ENCODE results near the gene SYTL3. TPM values are rescaled to one million over a fixed set of nuclear protein-coding genes. Genes with fewer than 3 reads are reported as not detected.

Gene SYTL3
- total RNA-seq, 4 donors from 2014 or later = 2.8 to 5.1 (median 3.4) TPM

DNA sequence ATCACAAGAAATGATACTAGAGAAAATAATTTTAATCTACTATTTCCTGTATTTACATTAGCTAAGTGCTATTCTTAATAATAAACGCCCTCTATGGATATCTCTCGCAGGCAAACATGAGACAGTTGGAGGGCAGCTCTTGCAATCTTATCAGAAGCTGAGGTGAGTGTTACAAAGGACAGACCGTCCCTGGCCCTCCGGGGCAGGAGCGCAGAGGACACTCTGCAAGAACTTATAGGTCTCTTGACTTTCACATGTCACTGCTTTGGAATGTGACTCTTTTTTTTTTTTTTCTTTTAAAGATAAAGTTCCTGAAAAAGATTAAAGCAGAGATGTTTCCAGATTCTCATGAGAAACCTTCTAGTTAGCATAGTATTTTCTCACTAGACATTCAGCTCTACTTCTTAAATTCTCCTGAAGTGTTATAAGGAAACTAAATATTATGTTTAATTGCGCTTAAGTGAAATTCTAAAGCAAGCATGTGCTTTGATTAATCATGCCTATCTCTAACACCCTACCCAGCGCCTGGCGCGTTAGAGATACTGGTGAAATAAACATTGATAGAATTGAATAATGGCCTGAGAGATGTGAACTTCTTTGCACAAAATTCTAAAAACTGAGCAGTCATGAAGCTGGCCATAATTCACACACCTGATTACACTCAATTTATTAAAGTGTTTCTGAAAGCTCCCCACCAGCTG is 57.4 kb downstream of the SYTL3 start:
- no peak for DNase-seq (ENCODE audit: low spot score in 2 of 2)
- Histone ChIP-seq H3K4me3 (no peak overlapping the region), H3K9me3 (no peaks in the 10 kb centered on the region), H3K36me3 (no peaks in the 10 kb centered on the region), H3K27ac (no peak overlapping the region), H3K4me1 (peaks cover 40% of the 10 kb centered on the region), H3K27me3 (no peaks in the 10 kb centered on the region)
- WGBS = 43% methylated on average over 9 of the region's 9 CpGs
- TF ChIP-seq EP300 (IDR thresholded peaks at IDR 0.05) (peak; percentile 56), POLR2AphosphoS5 (IDR thresholded peaks at IDR 0.05) (no peak), CTCF (IDR thresholded peaks at IDR 0.05) (no peak)

DNA sequence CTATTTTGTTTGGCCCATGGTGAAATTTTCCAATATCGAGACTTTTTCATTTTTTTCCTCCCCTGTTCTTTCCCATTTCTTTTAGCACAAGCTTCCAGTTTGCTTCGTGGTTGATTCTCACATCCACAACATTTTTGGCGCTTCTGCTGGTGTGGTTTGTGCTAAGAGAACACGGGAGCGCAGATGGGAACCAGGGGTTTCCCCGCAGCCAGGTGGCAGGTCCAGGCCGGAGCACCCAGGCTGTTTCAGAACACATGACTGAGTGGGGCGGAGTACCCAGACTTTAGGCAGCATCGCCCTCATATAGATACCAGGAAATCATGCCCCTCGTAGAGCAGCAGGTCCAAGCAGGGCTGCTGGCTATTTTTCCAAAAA is 58.0 kb downstream of the SYTL3 start:
- DNase-seq (ENCODE audit: low spot score in 2 of 2) = no peak
- no peak overlapping the region for H3K27ac ChIP-seq
- peaks cover 40% of the 10 kb centered on the region for H3K4me1 ChIP-seq
- no peaks in the 10 kb centered on the region for H3K36me3 ChIP-seq
- no peaks in the 10 kb centered on the region for H3K9me3 ChIP-seq
- WGBS = 49% methylated on average over 10 of the region's 10 CpGs
- TF ChIP-seq EP300 (IDR thresholded peaks at IDR 0.05) = no peak
- no peak for TF ChIP-seq POLR2A (IDR thresholded peaks at IDR 0.05)
- TF ChIP-seq POLR2AphosphoS5 (IDR thresholded peaks at IDR 0.05) = no peak
- TF ChIP-seq CTCF (IDR thresholded peaks at IDR 0.05) = no peak
- H3K27me3 ChIP-seq = no peaks in the 10 kb centered on the region
- H3K4me3 ChIP-seq = no peak overlapping the region

DNA sequence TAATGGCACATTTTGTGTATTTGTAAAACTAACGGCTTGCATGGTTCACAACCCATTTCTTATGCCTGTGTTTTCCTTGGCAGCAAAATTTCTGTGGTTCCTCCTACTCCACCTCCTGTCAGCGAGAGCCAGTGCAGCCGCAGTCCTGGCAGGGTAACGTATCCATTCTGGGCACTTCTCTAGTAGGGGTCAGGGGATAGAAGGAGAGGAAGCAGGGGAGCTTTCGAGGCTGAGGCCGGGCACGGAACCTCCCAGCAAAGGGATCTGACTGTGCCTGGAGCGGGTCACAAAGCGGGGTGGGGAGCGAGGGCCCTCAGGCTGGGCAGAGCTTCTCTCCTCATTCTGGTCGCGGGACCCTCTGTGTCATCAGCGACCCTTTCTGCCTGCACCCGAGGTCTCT is 58.4 kb downstream of the SYTL3 start:
- no peak overlapping the region for H3K4me3 ChIP-seq
- no peak for DNase-seq (ENCODE audit: low spot score in 2 of 2)
- WGBS = 44% methylated on average over 11 of the region's 14 CpGs
- no peaks in the 10 kb centered on the region for H3K27me3 ChIP-seq
- H3K27ac ChIP-seq = no peak overlapping the region
- TF ChIP-seq POLR2AphosphoS5 (IDR thresholded peaks at IDR 0.05) = no peak
- no peak for TF ChIP-seq CTCF (IDR thresholded peaks at IDR 0.05)
- TF ChIP-seq POLR2A (IDR thresholded peaks at IDR 0.05) = no peak
- no peak for TF ChIP-seq EP300 (IDR thresholded peaks at IDR 0.05)
- no peaks in the 10 kb centered on the region for H3K36me3 ChIP-seq
- peaks cover 40% of the 10 kb centered on the region for H3K4me1 ChIP-seq
- no peaks in the 10 kb centered on the region for H3K9me3 ChIP-seq

DNA sequence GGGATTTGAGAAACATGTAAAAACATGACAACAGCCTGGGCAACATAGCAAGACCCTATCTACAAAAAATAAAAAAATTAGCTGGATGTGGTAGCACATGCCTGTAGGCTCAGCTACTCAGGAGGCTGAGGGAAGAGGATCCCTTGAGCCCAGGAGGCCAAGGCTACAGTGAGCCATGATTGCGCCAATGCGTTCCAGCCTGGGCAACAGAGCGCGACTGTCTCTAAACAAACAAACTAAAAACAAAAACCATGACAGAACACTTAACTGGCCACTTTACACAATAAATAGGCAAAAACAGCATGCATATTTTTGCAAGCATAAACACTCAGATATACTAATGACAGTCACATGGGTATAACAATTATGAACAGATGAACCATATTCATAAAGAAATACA is 60.0 kb downstream of the SYTL3 start:
- Histone ChIP-seq H3K27ac (no peak overlapping the region), H3K9me3 (no peaks in the 10 kb centered on the region), H3K36me3 (no peaks in the 10 kb centered on the region), H3K4me3 (no peak overlapping the region), H3K4me1 (peaks cover 26% of the 10 kb centered on the region), H3K27me3 (no peaks in the 10 kb centered on the region)
- TF ChIP-seq POLR2A (IDR thresholded peaks at IDR 0.05) = no peak
- TF ChIP-seq POLR2AphosphoS5 (IDR thresholded peaks at IDR 0.05) = no peak
- no peak for TF ChIP-seq CTCF (IDR thresholded peaks at IDR 0.05)
- no peak for TF ChIP-seq EP300 (IDR thresholded peaks at IDR 0.05)
- WGBS = 96% methylated on average over 4 of the region's 4 CpGs
- no peak for DNase-seq (ENCODE audit: low spot score in 2 of 2)

- no peaks in the 10 kb centered on the region for H3K27me3 ChIP-seq
- no peak overlapping the region for H3K4me3 ChIP-seq
- 88% methylated on average over 10 of the region's 10 CpGs for WGBS
- no peaks in the 10 kb centered on the region for H3K36me3 ChIP-seq
- H3K27ac ChIP-seq = no peak overlapping the region
- no peak for TF ChIP-seq POLR2A (IDR thresholded peaks at IDR 0.05)
- TF ChIP-seq POLR2AphosphoS5 (IDR thresholded peaks at IDR 0.05) = no peak
- no peak for TF ChIP-seq EP300 (IDR thresholded peaks at IDR 0.05)
- no peak for TF ChIP-seq CTCF (IDR thresholded peaks at IDR 0.05)
- DNase-seq (ENCODE audit: low spot score in 2 of 2) = no peak
- H3K9me3 ChIP-seq = no peaks in the 10 kb centered on the region
- H3K4me1 ChIP-seq = peaks cover 22% of the 10 kb centered on the region
Measured at GRCh38 chr6:158711264-158711663, 61.4 kb downstream of the SYTL3 start.

Measured in suprapubic skin (tissue), 4 donors.